ENCODE results near the gene EPS8. TPM values are rescaled to one million over a fixed set of nuclear protein-coding genes. Genes with fewer than 3 reads are reported as not detected.

EPS8 gene
- total and polyA plus RNA-seq, 2 experiments from 2014 or later, result 3.1 to 6.0 TPM

- TF ChIP-seq, protein P1, sequence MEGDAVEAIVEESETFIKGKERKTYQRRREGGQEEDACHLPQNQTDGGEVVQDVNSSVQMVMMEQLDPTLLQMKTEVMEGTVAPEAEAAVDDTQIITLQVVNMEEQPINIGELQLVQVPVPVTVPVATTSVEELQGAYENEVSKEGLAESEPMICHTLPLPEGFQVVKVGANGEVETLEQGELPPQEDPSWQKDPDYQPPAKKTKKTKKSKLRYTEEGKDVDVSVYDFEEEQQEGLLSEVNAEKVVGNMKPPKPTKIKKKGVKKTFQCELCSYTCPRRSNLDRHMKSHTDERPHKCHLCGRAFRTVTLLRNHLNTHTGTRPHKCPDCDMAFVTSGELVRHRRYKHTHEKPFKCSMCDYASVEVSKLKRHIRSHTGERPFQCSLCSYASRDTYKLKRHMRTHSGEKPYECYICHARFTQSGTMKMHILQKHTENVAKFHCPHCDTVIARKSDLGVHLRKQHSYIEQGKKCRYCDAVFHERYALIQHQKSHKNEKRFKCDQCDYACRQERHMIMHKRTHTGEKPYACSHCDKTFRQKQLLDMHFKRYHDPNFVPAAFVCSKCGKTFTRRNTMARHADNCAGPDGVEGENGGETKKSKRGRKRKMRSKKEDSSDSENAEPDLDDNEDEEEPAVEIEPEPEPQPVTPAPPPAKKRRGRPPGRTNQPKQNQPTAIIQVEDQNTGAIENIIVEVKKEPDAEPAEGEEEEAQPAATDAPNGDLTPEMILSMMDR (IDR thresholded peaks at IDR 0.05; ENCODE audit: low read depth, low read length), result no peak
- Histone ChIP-seq H3K4me3 (no peak overlapping the region), H3K4me1 (ENCODE audit: low read depth) (no peaks in the 10 kb centered on the region), H3K27me3 (no peaks in the 10 kb centered on the region), H3K9me3 (ENCODE audit: low read depth) (no peaks in the 10 kb centered on the region), H3K36me3 (no peaks in the 10 kb centered on the region), H3K27ac (no peak overlapping the region)
- no peak for DNase-seq (ENCODE audit: low read depth in 1 of 2, low spot score in 1 of 2)
Observed at GRCh38 chr12:15819644-15820437, 30.7 kb upstream of the EPS8 start.

GRCh38 chr12:15818418-15818817, 29.2 kb upstream of the EPS8 start:
- Histone ChIP-seq H3K27ac (no peak overlapping the region), H3K9me3 (ENCODE audit: low read depth) (no peaks in the 10 kb centered on the region), H3K36me3 (no peaks in the 10 kb centered on the region), H3K4me3 (no peak overlapping the region), H3K4me1 (ENCODE audit: low read depth) (no peaks in the 10 kb centered on the region), H3K27me3 (no peaks in the 10 kb centered on the region)
- TF ChIP-seq, protein P1 (IDR thresholded peaks at IDR 0.05; ENCODE audit: low read depth, low read length), result no peak
- no peak for DNase-seq (ENCODE audit: low read depth in 1 of 2, low spot score in 1 of 2)

- Histone ChIP-seq H3K27me3 (no peaks in the 10 kb centered on the region), H3K4me1 (ENCODE audit: low read depth) (no peaks in the 10 kb centered on the region), H3K4me3 (no peak overlapping the region), H3K27ac (no peak overlapping the region), H3K36me3 (no peaks in the 10 kb centered on the region), H3K9me3 (ENCODE audit: low read depth) (no peaks in the 10 kb centered on the region)
- no peak for DNase-seq (ENCODE audit: low read depth in 1 of 2, low spot score in 1 of 2)
- TF ChIP-seq, protein P1 (IDR thresholded peaks at IDR 0.05; ENCODE audit: low read depth, low read length), result no peak
Observed at GRCh38 chr12:15815730-15816129, 26.5 kb upstream of the EPS8 start.

- no peak overlapping the region for H3K27ac ChIP-seq
- no peaks in the 10 kb centered on the region for H3K27me3 ChIP-seq
- no peaks in the 10 kb centered on the region for H3K9me3 ChIP-seq (ENCODE audit: low read depth)
- H3K4me3 ChIP-seq, result no peak overlapping the region
- H3K4me1 ChIP-seq (ENCODE audit: low read depth), result no peaks in the 10 kb centered on the region
- H3K36me3 ChIP-seq, result no peaks in the 10 kb centered on the region
- TF ChIP-seq, protein P1 (IDR thresholded peaks at IDR 0.05; ENCODE audit: low read depth, low read length), result no peak
- no peak for DNase-seq (ENCODE audit: low read depth in 1 of 2, low spot score in 1 of 2)
Observed at GRCh38 chr12:15811214-15812127, 22.3 kb upstream of the EPS8 start.

GRCh38 chr12:15808652-15809051, 19.5 kb upstream of the EPS8 start:
- DNase-seq (ENCODE audit: low read depth in 1 of 2, low spot score in 1 of 2), result no peak

More at GRCh38 chr12:15808652-15809051, 19.5 kb upstream of the EPS8 start:
- H3K27ac ChIP-seq, result no peak overlapping the region
- H3K4me1 ChIP-seq (ENCODE audit: low read depth), result no peaks in the 10 kb centered on the region
- TF ChIP-seq, protein P1 (IDR thresholded peaks at IDR 0.05; ENCODE audit: low read depth, low read length), result no peak
- no peaks in the 10 kb centered on the region for H3K27me3 ChIP-seq
- H3K4me3 ChIP-seq, result no peak overlapping the region
- no peaks in the 10 kb centered on the region for H3K9me3 ChIP-seq (ENCODE audit: low read depth)
- H3K36me3 ChIP-seq, result no peaks in the 10 kb centered on the region
